Sigmoid colon (tissue), 3 donors: Measurements from ENCODE around the gene FGF14.

Source experiments
- CTCF ChIP-seq, 4 experiments: fragments of 450-650 bp in 3 of 4; fragments of 200-600 bp in 1 of 4; IDR thresholded peaks; one replicate each; pipeline ENCODE4 v1.5.1; 2016 to 2019; ENCODE audit warnings: antibody characterized with exemption in 4 of 4, mild to moderate bottlenecking in 3 of 4, moderate library complexity in 2 of 4
- POLR2A ChIP-seq, 2 donors: fragments of 450-650 bp; IDR thresholded peaks; one replicate each; pipeline ENCODE4 v1.6.1; 2016; ENCODE audit warnings: antibody characterized with exemption in 2 of 2, mild to moderate bottlenecking in 2 of 2, moderate library complexity in 2 of 2

GRCh38 chr13:101998129-101998528 lies 403.7 kb downstream of the FGF14 start:
- no peak for TF ChIP-seq POLR2A (IDR thresholded peaks at IDR 0.05)
- TF ChIP-seq CTCF (IDR thresholded peaks at IDR 0.05): no peak
